SHP77 (cell line): ENCODE measurements around the gene VSIG8.

Experiments
- DNase-seq, 2 experiments: peaks; one replicate each; lab custom pipeline; 2025; lab: John Stamatoyannopoulos, UW

The VSIG8 gene

DNA sequence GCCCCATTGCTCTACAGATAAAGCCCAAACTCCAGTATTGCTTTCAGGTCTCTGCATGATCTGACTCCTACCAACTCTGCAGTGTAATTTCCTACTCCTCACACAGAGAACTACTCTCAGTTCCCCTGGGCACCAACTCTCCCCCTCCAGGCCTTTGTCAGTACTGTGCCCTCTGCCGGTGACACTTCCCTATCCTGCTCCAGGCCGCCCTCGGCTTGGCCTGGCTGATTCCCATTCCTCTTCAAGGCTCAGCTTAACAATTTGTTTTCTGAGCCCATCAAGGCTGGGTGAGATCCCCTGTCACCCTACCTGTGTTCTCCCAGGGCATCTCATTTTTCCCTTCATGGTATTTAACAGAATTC, 33.2 kb downstream of the VSIG8 start:
- DNase-seq = peak; percentile 25 to 34

DNA sequence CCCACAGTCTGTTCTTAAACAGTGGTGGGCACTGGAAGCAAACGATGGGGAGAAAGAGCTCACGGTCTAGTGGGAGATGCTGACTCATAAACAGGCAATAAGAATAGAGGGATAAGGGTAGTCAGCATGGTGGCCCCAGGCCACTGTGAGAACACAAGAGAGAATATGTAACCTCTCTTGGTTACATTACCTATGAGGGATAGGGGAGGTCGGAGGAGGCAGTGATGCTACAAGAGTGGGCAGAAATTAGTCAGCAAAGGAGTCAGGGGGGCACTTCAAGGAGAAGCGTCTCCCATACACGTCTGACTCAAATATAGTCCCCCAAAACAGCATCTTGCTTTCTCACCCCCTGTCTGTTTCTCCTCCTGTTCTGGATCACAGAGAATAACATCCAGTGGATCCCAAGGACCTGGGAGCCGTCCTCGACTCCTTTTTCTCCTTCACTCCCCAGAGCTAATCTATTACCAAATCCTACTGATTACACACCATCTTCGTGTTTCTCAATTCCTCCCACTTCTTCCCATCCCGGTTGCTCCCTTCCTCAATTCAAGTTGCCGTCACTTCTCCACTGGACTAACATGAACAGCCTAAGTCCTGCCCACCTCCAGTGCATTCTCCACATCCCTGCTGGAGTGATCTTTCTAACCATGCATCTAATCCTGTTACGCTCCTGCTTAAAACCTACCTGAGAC, 33.7 kb downstream of the VSIG8 start:
- no peak for DNase-seq

- DNase-seq = no peak
Observed at GRCh38 chr1:159828176-159828575, 34.3 kb downstream of the VSIG8 start.

DNA sequence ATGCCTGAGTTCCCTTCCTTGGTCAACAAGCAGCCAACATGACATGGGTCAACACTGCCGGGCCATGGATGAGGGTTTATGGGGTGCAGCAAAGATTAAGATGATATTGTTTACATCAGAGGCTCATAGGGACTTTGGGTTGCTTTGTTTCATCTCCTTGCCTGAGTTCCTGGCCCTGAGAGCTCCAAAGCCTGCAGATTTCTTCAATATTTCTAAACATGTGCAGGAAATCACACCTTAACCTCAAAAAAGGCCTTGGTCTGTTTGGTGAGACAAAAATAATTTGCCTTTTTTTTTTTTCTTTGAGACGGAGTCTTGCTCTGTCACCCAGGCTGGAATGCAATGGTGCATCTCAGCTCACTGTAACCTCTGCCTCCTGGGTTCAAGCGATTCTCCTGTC, 34.9 kb downstream of the VSIG8 start:
- no peak for DNase-seq

DNA sequence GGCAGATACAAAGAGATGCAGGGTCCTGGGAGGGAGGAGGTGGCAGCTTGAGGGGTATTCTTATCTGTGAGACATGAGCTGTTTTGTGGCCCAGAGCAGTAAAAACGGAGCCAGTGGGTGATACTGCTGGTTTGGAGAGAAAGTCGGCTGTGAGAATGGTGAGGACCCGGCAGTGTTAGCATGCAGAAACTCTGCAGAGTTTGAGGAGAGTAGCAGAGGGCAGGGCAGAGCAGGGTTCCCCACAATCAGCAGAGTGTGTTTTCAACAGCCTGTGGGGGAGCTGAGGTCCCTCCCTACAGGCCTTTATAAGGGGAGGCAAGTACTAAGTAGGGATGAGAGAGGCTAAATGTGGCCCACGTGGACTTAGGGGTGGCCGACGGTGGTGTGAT, 35.4 kb downstream of the VSIG8 start:
- no peak for DNase-seq

- no peak for DNase-seq
Observed at GRCh38 chr1:159826441-159827101, 35.9 kb downstream of the VSIG8 start, which contains the start of gene SLAMF8. SLAMF8 (plus strand) TSS chr1:159826873; CDS start chr1:159826899, 26 bp downstream.

- DNase-seq = no peak
Observed at GRCh38 chr1:159825564-159825963, 36.9 kb downstream of the VSIG8 start.

DNA sequence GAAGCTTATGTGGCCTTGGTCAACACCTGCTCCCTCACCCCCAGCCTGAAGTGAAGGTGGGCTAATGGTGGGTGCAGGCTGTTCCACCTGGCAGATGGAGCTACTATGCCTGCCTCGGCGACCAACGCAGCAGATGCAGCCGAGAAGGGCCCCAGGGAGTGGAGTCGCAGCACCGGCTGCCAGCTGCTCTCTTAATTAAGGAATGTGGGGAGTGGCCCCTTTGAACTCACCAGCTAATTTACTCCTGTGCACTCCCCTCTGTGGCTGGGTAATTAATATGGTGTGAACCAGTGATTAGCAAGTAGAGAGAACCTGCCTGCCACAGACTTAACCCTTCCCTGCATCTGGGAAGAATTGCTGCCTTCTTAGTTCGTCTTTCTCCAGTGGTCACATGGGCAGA, 39.1 kb downstream of the VSIG8 start:
- peak in 1 of 2 experiments; percentile 9 for DNase-seq

- peak; percentile 13 to 34 for DNase-seq
Observed at GRCh38 chr1:159821171-159821867, 41.1 kb downstream of the VSIG8 start.

- peak; percentile 92 to 94 for DNase-seq
Observed at GRCh38 chr1:159817276-159818041, 45.0 kb downstream of the VSIG8 start.

DNA sequence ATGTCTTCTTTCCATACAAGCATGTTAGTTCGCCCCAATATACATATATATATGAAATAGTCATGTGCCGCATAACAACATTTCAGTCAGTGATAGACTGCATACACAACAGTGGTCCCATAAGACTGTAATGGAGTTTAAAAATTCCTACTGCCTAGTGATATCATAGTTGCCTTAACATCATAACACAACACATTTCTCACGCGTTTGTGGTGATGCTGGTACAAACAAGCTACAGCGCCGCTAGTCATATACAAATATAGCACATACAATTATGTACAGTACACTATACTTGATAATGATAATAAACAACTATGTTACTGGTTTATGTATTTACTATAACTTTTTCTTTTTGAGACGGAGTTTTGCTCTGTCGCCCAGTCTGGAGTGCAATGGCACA, 46.5 kb downstream of the VSIG8 start:
- DNase-seq = no peak

DNA sequence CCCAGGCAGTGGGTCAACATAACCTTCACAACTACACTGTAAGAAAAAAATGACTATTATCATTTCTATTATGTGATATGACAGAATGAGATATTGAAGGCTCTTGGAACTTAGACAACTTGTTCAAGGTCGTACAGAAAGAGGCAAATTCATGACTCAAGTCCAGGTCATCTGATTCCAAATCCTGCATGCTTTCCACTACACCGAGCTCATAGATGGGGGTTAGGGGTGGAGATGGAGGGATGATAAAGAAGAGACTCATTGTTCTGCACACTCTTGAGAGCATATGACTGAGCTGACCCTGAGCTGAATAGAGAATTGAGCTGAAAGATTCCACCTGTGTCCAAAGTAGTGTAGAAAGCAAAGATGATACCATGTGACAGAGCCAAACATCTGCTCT, 57.5 kb downstream of the VSIG8 start:
- no peak for DNase-seq
